NCI-H446 (cell line): ENCODE measurements around the gene FNTB.

ENCODE experiments used
- DNase-seq, 2 experiments: peaks; one replicate each; lab custom pipeline; 2025; lab: John Stamatoyannopoulos, UW

FNTB gene, protein sequence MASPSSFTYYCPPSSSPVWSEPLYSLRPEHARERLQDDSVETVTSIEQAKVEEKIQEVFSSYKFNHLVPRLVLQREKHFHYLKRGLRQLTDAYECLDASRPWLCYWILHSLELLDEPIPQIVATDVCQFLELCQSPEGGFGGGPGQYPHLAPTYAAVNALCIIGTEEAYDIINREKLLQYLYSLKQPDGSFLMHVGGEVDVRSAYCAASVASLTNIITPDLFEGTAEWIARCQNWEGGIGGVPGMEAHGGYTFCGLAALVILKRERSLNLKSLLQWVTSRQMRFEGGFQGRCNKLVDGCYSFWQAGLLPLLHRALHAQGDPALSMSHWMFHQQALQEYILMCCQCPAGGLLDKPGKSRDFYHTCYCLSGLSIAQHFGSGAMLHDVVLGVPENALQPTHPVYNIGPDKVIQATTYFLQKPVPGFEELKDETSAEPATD

DNA sequence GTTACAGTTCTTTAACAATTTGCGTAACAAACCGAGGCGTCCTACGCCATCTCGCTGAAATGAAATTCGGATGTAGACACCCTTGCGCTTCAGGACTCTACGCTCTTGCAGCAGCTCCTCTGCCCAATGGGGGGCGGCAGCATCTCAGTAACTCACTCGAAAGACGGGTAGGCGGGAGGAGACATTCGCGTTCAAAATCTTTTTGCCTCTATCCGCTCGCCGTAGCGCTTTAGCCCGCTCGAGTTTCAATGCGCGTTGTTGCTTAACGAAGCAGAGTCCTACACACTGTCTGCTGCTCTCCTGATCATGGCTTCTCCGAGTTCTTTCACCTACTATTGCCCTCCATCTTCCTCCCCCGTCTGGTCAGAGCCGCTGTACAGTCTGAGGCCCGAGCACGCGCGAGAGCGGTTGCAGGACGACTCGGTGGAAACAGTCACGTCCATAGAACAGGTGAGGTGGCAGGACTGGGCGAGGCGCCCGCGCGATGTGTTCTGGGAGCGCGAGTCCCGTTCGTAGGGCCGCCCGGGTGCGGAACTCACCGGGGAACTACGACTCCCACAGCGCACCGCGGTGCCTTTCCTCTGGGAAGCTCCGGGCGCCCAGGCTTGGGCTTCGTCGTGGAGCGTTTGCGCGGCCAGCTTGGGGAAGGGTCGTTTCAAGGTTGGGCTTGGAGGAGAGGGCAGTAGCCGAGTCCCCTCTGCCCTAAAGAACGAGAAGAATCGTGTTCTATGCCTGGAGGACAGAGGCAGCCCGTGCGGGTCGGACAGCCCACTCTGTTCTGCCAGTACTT lies at the start of gene FNTB:
Gene FNTB, plus strand, starts transcription at position 248 of the 790 bp plus-strand sequence. Its CDS starts 59 bp downstream, at position 307.
- peak; percentile 95 to 96 for DNase-seq

DNA sequence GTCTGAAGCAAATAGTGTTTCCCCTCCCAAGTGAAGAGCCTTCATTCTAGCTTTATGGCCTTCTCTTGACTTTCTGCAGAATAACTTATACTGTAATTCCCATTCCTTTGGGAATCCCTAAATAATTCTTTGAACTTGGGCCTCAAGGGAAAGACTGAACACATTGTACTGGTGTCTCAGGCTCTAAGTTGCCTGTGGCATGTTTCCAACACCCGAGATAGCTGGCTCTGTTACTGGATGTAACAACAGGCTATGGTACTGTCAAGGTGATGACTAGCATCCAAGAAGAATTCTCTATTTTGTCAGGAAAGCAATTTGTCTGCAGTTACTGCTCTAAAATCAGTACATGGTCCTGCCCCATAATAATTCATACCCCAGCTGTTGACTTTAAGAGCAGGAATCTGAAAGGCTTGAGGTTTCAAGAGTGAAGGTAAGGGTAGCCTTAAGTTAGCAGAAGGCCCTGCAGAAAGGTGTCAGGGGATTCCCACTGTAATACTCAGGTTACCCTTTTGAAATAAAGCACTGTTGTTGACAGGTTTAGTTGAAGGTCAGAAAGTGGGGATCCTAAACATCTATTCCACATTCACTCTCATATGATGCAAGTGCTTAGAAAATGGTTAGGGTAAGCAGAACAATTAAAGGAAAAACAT lies 49.4 kb upstream of the FNTB start:
- DNase-seq, result no peak

DNA sequence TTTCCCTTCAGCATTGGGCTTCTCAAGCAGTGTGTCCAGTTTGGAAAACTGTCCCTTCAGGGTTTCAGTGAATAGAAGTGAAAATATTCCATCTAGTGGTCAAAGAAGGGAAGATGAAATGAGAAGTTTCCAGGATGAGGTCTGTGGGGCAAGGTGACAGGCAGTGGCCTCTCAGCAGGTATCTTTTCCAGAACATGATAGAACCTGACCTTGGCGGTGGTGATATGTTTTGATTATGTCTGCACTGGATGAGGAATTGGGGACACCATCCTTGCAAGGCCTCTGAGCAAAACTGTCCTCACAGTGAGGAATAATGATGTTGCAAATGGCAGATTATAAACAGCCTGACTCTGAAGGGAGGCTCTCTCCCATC lies 48.9 kb upstream of the FNTB start:
- DNase-seq, result no peak

DNA sequence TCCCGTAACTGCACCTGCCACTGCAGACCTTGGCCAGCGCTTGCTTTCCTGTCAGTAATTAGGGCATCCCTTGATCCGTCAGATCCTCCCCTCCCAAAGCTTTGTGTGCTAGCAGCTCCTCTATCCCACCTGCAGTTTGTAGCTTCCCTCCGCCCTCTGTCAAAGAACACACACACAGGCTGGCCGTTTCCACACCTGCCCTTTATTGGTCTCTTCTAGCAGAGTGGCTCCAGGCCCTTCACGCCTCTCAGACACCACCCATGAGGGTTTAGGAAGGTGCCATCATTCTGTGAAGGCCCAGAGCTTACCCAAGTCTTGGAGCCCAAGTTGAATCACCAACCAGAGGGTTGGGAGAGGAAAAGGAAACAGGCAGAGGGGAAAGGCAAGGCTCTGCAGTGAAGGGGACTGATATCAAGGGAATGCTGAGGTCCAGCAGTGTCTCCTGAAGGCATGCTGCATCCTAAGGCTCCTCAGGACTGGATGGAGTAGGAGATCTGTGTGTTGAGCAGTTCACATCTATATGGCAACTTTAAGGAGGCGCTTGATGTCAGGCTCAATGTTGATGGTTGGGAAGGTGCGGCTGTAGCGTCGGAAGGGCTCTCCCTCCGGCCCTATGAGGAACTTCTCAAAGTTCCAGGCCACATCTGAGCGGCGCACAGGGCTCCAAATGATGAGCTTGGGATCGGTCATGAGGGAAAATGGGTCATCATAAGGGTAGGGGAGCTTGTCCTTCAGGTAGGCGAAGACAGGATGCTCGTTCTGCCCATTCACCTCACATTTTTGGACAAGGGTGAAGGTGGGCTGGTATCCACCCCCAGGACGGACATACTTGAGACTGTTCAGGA lies 47.5 kb upstream of the FNTB start:
- DNase-seq, result no peak

DNA sequence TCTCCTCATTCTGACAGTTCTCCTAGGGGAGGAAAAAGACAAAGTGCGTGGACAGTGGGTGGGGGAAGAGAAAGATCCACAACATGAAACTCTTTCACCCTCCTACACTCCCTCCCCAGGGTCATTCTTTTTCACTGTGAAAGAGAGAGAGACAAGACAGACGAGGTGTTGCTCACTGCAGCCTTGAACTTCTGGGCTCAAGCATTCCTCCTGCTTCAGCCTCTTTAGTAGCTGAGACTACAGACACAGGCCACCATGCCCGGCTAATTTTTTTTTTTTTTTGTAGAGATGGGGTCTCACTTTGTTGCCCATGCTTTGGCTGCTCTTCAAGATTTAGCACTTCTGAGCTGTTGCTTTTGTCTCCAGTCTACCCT lies 46.9 kb upstream of the FNTB start:
- DNase-seq, result no peak

DNA sequence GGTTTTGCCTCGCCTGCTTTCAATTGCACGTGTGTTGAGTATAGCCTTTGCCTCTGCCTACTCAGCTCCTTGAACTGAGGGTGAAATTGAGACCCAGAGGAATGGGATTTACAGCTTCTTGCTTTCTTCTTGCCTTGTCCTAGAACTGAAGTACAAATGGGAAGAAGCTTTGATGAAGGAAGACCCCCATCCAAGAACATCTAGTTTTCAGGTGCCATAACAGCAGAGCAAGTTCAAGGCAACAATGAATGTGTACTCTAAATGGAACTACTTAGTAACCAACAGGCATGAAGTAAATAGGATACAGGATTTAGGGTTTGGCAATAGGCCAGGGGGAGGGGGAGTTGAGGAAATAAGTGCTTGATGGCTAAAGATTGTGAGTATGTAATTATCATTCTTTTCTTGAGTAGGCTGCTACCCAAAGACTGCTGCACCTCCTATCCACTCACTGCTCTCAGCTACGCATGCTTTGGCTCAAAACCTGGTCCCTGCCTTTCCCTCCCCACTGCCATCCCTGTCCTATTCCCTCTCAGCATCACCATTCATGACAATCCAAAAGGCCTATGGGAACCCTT lies 46.3 kb upstream of the FNTB start:
- no peak for DNase-seq

DNA sequence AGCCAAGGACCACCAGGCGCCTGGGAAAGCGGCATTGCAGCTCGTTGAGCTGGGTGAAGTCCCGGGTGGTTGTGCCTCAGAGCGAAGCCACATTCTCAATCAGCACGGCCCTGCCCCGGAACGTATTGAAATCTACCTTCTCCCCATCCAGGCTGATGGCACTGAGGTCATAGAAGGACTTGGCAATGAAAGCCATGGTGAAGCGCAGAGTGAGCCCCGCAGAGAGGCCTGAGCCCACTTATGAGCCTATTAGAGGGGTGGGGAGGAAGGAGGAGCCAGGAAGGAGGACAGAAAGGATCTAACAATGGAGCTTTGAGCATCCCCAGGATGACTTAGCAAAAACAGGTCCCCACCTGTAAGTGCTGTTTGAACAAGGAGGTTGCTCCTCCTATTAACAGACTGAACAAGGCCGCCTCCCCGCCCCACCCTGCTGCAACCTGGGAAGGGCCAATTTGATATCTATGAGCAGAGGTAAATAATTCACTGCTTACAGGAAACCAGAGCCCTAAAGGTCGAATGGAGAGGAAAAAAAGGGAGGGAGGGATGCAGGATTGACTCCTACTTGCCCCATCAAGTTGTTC lies 44.1 kb upstream of the FNTB start, which contains the start of gene GPX2:
Gene GPX2, minus strand, starts transcription at position 215 of the 581 bp plus-strand sequence. Its CDS starts 19 bp downstream, at position 196.
- DNase-seq, result no peak

DNA sequence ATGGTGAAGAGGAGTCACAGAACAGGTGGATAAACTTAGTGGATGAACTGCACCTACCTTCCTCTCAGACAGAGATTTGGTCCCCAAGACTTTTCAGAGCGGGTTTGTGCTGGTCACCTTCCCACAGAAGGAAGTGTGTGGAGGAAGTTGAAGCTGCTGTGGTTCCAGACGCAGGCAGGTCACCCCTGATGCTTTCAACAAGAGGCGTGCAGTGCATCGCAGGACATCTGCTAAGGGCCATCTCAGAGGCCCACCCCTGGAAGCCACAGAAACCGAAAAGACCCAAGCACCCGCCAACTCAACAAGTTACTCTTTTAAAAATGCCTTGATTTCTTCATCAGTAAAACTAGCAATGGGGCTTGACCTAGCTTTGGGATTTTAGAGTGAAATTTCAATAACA lies 43.1 kb upstream of the FNTB start:
- DNase-seq, result no peak

DNA sequence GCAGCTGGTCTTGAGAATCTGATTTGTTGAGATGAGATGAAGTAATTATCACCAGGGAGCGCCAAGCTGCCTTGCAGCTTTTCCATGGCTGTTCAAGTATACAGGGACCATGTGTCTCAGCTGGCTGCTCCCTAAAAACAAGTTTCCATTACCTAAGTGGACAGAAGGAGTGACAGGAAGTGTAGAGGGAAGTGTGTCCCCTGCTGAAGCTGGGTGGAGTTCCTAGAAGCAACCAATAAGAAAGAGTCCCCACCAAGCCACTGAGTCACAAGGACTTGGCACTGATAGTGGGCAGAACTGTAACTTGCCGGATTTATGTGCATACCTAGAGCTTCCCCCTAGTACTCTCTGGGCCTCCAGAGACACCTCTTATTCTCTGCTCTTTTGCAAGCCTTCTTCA lies 42.7 kb upstream of the FNTB start:
- DNase-seq, result no peak

DNA sequence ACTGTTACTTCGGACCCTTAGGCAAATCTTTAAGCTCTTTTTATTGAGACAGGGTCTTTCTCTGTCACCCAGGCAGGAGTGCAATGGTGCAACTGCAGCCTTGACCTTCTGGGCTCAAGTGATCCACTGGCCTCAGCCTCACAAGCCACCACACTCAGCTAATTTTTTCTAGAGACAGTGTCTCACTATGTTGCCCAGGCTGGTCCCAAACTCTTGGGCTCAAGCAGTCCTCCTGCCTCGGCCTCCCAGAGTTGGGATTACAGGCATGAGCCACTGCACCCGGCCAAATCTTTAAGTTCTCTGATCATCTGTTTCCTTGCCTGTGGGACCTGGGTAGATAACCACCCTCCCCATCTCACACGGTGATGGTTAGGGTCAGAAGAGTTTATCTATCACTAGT lies 41.8 kb upstream of the FNTB start:
- DNase-seq, result no peak

DNA sequence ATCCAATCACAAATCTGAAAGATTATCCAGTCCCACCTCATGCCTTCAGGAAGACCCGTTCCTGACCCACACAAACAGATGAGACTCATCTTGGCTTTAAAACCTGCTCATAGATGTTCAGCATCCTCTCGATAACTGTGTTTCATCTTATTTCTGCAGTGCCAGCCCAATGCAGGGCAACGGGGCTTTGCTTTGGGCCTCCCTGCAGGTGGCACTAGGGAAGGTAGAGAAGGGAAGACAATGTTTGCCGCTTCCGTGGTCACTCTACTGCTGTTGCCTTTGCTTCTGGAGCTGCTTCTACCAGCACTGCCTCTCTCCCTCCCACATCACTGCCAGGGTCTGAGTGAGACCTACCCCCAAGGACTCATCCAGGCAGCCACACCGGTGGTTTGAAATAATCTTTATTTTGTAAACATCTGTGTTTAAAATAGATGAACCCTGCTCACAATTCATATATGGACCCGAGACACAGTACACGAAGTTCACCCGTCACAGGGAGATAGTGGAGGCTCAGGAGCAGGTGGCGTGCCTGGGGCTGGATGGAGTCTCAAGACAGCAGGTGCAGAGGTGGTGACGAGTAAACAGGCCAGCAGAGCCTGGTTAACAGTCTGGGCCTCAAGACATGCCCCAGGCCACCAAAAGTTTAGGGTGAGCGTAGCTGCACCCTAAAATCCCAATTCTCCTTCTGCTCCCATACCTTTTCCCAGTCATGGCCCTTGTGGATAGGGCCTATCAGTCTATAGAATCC lies 41.1 kb upstream of the FNTB start:
- no peak for DNase-seq

DNA sequence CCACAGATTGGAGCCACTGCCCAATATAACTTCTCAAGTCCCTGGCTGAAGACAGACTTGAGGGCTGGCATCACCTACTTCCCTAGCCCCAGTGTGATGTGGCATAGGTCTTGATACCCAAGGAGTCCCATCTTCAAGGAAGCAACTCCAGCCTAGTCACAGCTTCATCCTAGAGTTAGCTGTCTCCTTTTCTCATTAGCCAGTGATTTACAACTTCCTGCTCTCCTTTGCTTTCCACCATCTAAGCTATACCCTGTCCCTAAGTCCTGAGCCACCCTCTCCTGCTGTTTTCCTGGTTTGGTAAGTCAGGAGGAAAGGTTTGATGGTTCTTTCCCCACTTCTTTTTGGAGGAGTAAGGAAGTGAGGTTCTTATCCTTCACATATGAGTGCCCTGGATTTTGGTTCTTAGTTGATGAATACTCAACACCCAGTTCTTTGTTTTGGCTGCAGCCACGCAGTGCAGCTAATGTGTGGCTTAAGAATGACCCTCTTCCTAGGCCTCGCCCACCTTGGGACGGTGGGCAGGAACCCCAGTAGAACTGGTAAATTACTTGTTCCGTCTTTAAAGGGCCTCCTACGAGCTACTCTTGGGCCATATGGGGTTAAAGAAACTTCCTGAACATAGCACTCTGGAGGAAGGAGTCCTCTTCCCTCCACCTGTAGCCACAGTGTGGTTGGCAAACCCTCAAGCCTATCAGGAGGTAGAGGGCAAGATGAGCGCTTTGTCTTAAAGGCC lies 40.2 kb upstream of the FNTB start:
- no peak for DNase-seq

DNA sequence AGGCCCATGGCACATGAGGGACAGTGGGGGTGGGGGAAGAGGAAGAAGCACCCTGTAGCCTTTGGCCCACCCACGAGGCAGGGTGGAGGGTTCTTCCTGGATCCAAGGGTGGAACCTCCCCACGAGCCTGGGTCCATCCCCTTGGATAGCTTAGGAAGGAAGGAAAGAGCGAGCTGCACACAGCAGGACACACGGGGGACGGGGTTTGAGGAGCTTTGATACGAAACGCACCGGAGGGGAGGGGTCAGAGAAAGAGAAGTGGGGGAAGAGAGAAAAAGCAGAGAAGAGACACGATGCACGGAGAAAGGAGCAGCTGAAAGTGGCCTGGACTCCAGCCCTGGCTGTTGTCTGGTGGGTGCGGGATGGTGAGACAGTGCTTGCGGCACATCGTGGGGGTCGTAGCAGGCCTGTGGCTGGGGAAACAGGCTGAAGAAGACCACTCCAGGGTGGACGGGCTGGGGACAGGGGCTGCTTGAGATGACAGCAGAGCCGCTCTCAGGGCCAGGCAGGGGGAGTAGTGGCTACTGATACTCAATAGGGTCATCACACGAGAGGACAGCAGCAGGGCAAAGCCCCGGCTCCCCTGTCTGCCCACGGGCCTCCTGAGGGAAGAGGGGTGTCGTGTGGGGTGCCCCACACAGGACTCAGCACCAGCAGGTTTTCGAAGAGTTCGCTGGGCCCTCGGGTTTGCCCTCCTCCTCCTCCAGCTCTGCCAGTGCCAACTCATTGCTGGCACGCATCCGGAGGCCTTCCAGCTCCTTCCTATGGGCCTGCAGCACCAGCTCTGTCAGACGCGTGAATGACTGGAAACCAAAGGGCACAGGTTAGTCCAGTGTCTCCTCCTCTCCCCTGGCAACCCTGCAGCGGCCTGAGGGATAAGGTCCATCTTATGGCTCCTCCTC lies 38.7 kb upstream of the FNTB start:
- no peak for DNase-seq

DNA sequence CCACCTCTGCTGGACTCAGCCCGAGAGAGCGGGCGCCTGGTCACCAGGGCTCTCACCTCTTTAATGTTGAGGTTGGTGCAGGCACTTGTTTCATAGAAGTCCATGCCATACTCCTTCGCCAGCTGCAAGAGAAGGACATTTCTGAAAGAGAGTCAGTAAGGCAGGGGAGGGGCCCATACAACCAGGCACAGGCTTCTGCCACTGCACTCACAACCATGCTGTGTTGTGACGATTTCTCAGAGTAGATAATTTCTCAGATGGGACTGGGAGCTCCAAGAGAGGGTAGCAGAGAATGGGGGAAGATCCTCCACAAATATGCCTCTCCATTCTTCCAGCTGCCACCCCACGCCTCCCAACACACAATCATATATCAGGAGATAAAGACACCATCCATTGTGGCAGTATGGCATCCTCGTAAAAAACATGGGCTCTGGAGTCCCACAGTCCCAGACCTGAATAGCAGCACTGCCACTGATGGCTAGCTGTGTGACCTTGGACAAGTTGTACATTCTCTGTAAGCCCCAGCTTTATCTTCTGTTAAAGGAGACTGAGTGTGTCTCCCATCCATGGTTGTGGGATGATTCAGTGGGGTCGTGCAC lies 38.0 kb upstream of the FNTB start:
- DNase-seq, result no peak

DNA sequence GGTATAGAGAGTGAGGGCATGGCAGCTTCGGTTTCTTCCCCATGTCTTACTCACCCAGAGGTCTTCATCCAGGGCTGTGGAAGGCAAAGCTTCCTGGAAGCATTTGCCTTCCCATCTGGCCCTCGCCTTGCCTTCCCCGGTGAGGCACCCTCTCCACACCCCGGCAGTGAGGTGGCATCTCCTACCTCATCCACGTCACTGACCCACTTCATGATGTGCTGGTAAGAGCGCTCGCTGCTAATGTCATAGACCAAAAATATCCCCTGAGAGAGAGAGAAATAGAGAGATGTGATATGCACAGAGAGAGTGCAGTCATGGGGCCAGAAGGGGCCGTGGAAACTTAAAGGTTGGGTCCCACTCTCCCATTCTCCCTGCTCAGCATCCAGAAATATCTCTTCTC lies 35.8 kb upstream of the FNTB start:
- DNase-seq, result no peak

DNA sequence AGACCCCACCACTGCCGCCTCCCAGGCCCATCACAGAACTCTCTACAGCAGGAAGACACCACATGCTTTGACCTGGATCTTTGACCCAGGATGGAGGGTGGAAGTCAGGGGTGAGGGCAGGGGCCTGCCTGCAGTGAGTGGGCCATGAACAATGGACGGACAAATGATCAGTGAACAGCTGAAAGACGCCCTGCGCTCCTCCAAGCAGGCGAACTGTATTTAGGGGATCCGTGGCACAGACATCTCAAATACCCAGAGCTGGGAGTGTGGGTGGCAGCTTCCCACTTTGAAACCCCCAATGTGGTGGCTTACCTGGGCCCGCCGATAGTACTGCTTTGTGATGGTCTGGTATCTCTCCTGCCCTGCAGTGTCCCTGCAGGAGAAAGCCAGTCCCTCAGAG lies 35.4 kb upstream of the FNTB start:
- no peak for DNase-seq

DNA sequence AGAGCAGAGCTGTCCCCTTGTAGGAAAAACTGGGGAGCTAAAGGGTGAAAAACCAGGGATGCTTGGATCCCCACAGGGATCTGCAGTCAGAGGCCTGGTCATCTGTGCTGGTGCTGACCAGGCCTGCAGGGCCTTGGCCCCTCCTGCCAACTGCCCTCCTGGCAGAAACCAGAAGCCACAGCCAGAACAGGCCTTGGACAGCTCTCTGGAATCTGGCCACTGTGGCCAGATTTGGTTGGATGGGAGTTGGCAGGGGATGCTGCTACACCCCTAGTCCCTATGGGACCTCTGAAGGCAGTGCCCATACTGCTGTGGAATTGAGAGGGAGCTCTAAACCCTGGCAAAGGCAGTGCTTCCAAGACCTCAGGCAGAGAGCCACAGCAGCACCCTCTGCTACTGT lies 35.0 kb upstream of the FNTB start:
- no peak for DNase-seq

DNA sequence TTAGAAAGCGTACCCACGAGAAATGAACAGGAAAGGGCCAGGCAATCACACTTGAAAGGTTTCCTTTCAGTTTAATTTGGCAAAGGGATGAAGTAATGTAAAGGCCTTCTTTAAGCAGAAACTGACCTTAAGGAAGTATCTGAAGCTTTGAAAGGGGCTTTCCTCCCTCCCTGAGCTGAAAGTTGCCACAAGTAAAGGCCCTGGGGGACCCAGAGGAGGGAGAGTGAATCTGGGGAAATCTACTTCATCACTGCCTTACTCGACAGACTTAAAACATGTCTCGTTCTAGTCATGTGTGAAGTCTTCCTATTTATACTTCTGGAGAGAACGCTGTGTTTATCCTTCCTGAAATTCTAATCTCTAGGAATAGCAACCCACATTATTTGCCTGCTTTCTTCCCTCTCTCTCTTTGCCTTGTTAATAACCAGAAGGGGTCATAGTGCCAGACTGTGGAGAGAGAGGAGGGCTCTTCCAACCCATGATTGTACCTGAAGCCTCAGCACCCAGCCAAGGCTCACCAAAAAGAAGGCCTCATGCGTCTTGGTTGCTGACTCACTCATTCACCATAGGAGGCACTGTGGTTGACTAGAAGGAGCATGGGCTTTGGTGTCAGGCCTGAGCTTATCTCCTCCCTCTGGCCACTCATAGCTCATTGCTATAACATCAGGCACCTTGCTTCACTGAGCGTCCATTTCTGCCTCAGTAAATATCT lies 33.9 kb upstream of the FNTB start:
- DNase-seq, result no peak
